ENCODE measurements around the gene FSIP2.
"Not testable (repeated sequence)": the region's sequence is repeated elsewhere in the genome, so short reads cannot be mapped to it uniquely, and the experiment has no call there.

The FSIP2 gene

GRCh38 chr2:185802926-185803325, 64.3 kb downstream of the FSIP2 start:
- no peak for DNase-seq (ENCODE audit: low spot score)

DNA sequence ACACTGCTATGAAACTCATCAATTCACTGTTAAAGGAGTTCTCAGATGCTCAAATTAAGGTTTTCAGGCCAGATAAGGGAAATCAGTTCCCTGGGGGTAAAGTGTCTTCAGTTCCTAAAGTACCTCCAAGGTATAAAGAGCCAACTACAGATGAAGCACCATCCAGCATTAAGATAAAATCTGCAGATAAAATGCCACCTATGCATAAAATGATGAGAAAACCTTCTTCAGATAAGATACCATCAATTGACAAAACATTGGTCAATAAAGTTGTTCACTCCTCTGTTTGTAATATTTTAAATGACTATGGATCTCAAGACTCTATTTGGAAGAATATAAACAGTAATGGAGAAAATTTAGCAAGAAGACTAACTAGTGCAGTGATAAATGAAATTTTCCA, 68.2 kb downstream of the FSIP2 start:
- DNase-seq (ENCODE audit: low spot score) = no peak

- no peak for DNase-seq (ENCODE audit: low spot score)
These were observed 68.7 kb downstream of the FSIP2 start for GRCh38 chr2:185807351-185807750.

- DNase-seq (ENCODE audit: low spot score) = no peak
These were observed 73.0 kb downstream of the FSIP2 start for GRCh38 chr2:185811580-185811979.

GRCh38 chr2:185813707-185814106, 75.1 kb downstream of the FSIP2 start:
- no peak for DNase-seq (ENCODE audit: low spot score)

DNA sequence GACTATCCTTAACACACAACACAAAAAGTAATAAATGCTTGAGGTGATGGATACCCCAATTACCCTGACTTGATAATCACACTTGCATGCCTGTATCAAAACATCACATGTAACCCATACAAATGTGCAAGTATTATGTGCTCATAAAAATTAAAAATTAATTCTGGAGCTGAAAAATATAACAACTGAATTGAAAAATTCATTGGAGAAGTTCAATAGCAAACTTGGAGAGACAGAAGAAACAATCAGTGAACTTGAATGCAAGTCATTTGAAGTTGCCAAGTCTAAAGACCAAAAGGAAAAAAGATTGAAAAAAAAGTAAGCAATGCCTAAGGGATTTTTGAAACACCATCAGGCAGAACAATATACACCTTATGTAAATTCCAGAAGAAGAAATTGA, 79.4 kb downstream of the FSIP2 start:
- no peak for DNase-seq (ENCODE audit: low spot score)

DNA sequence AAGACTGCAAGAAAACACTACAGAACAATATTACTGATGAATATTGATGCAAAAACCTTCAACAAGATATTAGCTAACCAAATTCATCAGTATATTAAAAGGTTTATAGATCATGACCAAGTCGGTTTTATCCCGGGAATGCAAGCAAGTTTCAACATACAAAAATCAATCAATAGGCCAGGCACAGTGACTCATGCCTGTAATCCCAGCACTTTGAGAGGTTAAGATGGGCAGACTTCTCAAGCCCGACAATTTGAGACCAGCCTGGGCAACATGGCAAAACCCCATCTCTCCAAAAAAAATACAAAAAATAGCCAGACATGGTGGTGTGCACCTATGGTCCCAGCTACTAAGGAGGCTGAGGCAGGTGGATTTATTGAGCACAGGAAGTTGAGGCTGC, 82.9 kb downstream of the FSIP2 start:
- DNase-seq (ENCODE audit: low spot score) = no peak

GRCh38 chr2:185823773-185824172, 85.2 kb downstream of the FSIP2 start:
- no peak for DNase-seq (ENCODE audit: low spot score)

DNA sequence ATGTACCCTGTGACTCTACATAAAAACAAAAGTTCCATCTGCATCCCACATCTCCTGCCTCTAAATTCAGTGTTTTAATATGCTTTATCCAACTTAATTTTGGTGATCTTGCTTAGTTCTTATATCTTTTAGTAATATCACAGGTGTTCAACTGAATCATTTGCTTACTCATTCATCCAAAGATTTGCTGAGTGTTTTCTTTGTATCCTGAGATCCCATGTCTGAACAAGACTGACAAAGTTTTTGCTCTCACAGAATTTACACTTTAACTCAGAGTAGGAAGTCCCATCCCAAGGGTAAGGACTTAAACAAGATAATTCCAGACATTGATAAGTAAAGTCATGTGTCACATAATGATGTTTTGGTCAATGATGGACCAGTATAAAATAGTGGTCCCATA, 87.0 kb downstream of the FSIP2 start:
- no peak for DNase-seq (ENCODE audit: low spot score)

- no peak for DNase-seq (ENCODE audit: low spot score)
These were observed 89.7 kb downstream of the FSIP2 start for GRCh38 chr2:185828326-185828725.

DNA sequence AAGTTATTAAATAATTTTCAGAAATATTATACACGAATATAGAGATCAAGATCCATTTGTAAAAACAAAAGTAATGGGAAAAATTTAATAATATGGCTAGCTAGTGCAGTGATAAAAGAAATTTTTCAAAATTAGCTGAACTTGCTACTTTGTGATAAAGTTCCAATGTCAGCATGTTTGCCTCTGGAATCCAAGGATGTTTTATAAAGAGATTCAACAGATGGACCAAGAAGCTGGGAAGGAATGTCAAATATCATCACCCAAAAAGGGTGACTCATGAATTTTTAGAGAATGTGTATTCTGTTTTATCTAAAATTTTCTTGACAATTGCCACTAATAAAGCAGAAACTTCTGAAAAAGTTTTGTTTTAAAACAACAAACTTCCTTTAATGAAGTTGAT, 95.3 kb downstream of the FSIP2 start:
- DNase-seq (ENCODE audit: low spot score) = no peak

DNA sequence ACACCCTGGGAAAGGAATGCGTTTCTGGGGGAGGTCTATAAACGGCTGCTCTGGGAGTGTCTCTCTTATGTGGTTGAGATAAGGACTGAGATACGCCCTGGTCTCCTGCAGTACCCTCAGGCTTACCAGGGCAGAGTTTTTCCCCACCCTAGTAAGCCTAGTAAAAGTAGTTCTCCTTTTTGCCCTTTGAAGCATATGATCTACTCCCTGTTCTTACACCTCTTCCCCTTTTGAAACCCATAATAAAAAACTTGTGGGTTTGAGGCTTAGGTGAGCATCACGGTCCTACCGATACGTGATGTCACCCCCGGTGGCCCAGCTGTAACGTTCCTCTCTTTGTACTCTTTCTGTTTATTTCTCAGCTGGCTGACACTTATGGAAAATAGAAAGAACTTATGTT, 97.4 kb downstream of the FSIP2 start:
- DNase-seq (ENCODE audit: low spot score) = no peak

DNA sequence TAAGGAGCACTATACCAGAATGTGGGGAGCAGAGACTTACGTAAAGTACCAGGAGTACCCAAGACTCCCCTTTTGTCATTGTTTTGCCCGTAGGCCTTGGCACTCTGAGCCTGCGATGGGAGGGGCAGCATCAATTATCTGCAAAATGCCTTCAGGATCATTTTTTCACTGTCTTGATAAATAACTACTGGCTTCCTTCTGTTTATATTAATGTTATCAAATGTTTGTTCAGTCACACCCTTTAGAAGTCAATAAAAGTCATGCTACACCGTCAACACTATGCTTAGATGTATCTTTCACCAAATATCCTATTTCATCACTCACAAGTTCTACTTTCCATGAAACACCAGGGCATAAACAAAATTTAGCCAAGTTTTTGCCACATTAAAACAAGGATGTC, 116.3 kb downstream of the FSIP2 start:
- no peak for DNase-seq (ENCODE audit: low spot score)

- DNase-seq (ENCODE audit: low spot score) = no peak
These were observed 119.1 kb downstream of the FSIP2 start for GRCh38 chr2:185857691-185858090.

DNA sequence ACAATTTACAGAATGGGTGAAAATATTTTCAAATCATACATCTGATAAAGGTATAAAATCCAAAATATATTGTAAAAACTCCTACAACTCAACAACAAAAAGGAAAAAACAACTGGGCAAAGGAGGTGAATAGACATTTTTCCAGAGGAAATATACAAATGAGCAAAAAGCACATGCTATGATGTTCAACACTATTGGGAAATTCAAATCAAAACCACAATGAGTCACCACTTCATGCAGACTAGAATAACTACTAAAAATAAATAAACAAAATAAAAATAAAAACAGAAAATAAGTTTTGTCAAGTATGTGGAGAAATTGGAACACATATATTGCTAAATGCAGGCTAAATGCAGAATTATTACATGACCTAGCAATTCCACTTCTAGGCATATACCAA, 120.9 kb downstream of the FSIP2 start:
- no peak for DNase-seq (ENCODE audit: low spot score)

GRCh38 chr2:185860321-185860720, 121.7 kb downstream of the FSIP2 start:
- no peak for DNase-seq (ENCODE audit: low spot score)

- no peak for DNase-seq (ENCODE audit: low spot score)
These were observed 124.2 kb downstream of the FSIP2 start for GRCh38 chr2:185862657-185863398.

- DNase-seq (ENCODE audit: low spot score) = not testable (repeated sequence)
These were observed 126.1 kb downstream of the FSIP2 start for GRCh38 chr2:185864468-185865260.

- no peak for DNase-seq (ENCODE audit: low spot score)
These were observed 136.7 kb downstream of the FSIP2 start for GRCh38 chr2:185875136-185875931.

GRCh38 chr2:185876234-185876633, 137.6 kb downstream of the FSIP2 start:
- no peak for DNase-seq (ENCODE audit: low spot score)

DNA sequence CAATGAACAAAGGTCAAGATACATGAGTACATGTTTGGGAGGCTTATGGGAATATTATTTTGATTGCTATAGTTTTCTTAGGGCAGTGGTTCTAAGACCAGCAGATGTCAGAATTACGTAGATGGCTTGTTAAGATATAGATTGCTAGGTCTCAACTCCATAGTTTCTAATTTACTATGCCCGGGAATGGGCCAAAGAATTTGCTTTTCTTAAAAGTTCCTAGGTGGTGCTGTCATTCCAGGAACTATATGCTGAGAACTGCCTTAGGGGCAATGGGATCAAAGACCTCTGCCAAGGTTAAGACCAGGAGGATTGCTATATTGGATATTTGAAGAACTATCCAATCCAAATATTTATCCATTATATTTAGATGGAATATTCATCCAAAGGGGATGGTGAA, 141.8 kb downstream of the FSIP2 start:
- DNase-seq (ENCODE audit: low spot score) = no peak
